Activated T-cell treated with anti-CD3 and anti-CD28 coated beads for 4 hours (primary cell): ENCODE results near the gene CMSS1.

Experiments used
- DNase-seq: peaks from one replicate; pipeline ENCODE4 v3.0.0-alpha.2; 2020

The CMSS1 gene

DNA sequence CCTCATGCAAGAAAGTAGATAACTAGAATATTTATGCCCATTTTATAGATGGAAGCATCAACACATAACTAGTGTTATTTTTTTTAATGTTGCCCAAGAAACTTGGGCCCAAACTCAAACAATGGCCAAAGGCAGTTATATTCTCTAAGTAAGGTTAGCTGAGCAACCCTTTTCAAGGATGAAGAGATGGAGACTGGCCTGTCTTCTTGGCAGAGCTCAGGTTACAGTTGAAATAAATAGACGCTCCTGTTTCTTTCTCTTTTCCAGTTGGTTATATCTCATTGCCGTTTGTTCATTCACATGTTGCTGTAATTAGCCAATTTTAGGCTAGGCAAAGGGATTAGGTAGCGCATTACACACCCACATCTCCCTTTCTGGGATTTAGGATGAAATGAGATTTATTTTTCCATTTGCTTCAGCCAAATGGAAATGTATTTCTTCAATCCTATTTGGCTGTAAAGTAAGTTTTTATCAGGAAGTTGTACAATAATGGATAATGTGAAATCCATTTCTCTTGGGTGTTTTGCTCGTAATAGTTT, 93.2 kb downstream of the CMSS1 start:
- no peak for DNase-seq

DNA sequence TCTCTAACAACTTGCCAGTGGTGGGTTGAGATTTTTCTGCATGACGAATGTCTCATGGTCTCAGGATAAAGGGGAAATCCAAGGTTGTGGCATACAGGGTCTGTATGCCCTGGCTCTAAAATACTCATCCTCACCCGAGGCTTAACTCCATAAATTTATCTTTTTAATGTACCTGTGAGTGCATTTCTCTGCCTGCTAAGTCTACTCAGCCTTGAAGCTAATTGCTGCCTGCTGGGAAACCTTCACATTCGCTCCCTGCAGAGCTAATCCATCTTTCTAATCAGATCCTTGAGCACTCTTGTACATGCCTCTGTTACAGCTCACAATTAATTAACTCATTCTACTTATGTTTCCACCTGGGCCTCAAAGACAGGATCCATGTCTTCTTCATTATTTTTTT, 93.8 kb downstream of the CMSS1 start:
- no peak for DNase-seq

DNA sequence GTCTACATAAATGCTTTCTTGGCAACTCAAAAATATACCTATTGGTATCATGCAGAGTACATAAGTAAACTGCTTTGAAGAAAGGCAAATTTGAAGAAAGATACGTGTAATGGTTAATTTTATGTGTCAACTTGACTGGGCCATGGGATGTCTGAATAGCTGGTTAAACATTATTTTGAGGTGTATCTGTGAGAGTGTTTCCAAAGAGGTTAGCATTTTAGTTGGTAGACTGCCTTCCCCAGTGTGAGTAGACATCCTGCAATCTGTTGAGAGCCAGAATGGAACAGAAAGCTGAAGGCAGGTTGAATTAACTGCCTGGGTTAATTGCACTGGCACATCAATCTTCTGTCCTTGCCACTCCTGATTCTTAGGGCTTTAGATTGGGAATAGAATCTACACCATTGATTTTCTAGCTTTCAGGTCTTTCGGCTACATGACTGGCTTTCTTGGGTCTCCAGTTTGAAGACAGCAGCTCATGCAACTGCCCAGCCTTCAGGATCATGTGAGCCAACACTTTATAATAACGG, 98.3 kb downstream of the CMSS1 start:
- no peak for DNase-seq

DNA sequence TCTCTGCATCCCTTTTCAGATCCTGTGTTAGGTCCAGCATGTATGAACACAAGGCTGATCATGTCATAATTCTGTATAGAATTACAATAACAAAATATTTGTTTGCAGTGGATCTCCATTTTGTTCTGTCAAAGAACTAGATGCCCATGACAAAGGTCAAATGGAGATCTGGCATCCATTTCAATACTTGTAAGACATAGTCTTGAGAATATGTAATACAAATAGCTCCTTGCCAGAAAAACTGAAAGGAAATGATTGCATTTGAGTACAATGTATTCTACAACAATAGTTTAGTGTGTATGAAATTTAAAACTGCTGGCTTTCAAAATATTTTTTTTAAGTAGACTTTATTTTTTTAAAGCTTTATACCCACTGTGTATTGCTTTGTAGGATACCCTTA, 101.1 kb downstream of the CMSS1 start:
- no peak for DNase-seq

DNA sequence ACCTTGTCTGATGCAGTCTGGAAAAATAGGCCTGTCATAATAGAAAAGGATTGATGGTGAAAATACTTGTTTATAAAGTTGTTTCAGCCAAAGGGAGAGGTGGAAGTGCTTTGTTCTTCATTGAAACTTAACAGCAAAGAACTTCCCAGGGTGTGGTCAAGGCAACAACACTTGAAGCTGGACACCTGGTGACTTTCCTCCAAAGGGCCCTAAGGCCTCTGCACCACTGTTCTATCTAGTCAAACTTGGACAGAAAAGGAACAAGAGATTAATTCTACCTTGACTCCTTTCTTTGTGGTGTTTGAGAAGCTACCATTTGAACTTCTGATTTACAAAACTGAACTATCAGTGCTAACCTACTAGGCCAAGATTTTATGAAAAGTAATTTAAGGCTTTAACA, 102.0 kb downstream of the CMSS1 start:
- DNase-seq = no peak

DNA sequence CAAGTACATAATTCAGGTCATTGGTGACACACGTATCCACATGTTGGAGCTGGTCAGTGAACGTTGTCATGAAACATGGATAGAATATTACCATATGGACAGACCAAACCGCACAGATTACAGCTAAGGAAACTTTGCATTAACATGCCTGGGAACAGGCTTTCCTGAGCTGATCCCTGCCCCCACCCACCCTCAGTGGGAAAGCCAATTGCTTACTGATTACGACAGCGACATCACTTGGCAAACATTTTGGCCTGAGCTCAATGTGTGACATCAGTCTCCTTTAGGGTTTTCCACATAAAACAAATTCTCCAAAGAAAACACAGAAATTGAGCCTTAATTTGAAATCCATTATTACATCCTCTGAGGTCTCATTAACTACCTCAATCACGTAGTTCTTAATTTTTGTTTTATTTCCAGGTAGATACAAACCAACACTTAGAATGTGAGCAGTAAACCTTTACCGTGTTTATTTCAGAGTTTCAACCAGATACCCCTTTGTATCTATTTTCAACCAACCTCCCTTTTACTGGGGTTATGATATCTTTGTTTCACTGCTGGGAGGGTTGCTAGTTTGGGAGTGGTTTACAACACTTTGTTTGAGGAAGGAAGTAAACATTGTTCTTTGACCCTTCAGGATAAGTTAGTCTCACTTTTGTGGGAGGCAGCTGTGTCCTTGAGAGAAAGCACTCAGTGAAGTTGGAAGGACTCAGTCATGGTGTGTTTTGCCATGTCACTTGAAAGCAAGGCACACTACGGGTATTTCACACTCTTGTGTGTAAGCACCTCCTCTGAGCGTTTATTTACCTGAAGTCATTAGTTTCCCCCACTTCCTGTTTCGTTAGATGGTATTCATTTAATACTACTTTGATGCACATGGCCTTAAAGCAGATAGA, 103.1 kb downstream of the CMSS1 start:
- no peak for DNase-seq

DNA sequence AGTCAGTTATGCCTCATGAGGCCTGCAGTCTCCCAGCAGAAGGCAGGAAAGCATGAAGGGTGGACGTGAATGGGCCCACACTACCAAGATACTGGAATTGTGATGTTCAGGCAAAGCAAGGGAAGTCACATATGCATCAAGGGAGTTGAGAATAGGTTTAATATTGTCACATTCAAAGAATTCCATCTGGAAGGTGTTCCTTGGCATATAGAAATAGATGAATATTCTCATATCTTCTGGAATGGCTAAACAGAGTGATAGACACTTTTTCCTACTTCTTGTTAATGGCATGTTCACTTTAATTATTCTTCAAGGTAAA, 103.7 kb downstream of the CMSS1 start:
- no peak for DNase-seq

DNA sequence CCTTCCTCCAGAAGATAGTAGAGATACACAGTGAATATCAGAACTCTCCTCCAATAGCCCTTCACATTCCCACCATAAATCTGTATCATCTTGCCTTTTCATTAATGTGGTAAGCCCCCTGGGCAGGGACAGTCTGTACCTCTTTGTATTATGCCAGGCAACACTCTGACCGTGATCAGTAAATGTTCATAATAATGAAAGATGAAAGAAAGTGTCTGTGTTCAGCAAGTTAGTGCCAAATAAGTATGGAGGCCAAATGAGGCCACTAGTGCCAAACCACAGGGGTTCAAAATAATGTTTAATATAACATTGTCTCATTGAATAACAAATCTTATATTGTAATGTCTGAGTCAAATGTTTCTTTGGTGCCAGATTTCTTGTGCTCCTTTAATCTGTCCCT, 104.3 kb downstream of the CMSS1 start:
- no peak for DNase-seq

DNA sequence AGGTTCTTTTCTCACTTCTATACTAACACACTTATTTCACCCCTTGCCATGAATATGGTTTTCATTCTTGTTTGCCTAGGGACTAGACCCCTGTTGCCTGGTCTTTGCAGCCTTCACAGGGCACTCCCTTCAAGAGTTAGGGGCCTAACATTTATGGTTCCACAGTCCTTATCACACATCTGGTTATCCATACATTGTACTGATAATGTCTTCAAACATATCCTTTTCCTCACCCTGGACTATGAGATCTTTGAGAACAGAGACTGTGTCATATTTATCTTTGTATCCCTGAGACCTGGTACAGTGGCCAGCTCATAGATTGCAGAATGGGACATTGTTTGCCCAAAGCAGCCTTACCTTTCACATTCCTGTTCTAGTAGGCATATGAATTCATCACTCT, 106.2 kb downstream of the CMSS1 start:
- DNase-seq = no peak

DNA sequence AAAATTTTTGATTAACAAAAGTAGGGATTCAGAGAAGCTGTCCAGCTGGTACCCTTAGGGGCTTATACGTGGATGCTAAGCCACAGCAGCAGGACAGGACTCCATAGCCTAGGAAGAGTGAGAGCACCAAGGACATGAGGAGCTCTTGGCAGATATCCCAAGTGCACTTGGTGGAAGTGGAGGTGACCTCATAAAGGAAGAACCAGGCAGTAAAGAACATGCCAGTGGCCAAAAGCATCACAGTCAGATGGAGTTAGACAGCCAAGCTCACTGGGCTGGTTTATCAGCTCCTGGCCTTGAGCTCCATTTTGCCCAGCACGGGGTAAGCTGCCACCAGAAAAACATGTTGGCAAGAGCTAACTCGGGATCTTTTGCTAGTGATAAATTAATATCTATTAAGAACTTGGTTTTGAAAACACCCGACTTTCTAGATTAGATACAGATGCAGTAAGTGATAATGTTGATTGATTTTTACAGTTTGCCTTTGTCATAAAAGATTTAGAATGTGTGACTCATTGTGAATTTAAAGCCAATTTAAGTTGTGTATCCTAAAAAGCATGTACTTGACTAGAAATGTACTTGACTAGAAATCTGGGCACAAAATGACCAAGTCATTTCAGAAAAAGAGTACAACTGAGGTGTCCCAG, 108.0 kb downstream of the CMSS1 start:
- DNase-seq = no peak

DNA sequence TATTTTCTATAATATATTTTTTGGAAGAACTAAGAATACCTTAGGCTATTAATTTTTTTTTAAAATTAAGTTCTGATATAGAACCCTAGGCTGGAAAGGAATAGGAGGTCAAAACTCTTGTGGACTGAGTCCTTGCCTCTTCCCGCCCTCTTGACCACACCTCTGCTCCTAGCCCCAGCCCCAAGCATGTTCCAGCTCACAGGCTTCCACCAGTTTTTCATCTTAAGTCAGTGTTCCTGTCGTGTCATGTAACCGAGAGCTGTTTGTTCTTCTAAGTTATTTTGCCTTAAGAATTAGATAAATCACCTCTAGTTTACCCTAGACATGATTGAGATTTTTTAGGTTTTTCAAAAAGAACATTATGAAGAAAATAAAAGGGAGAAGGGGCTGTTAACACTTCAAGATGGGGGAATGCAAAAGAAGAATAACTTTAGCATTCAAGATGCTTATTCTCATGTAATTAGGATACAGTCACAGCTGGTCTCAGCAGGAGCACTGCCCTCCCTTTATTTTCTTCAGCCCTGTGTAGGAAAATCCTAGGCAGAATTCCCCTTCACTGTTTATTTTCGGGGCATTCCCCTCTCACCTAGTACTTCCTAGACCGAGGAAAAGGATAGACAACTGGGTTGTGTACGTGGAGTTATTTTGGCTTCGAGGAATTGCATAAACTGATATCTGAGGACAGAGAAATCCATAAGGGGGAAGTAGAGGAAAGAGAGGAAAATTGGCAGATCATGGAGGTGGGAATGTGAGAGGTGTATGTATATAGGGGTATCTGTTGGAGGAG, 110.2 kb downstream of the CMSS1 start:
- no peak for DNase-seq

DNA sequence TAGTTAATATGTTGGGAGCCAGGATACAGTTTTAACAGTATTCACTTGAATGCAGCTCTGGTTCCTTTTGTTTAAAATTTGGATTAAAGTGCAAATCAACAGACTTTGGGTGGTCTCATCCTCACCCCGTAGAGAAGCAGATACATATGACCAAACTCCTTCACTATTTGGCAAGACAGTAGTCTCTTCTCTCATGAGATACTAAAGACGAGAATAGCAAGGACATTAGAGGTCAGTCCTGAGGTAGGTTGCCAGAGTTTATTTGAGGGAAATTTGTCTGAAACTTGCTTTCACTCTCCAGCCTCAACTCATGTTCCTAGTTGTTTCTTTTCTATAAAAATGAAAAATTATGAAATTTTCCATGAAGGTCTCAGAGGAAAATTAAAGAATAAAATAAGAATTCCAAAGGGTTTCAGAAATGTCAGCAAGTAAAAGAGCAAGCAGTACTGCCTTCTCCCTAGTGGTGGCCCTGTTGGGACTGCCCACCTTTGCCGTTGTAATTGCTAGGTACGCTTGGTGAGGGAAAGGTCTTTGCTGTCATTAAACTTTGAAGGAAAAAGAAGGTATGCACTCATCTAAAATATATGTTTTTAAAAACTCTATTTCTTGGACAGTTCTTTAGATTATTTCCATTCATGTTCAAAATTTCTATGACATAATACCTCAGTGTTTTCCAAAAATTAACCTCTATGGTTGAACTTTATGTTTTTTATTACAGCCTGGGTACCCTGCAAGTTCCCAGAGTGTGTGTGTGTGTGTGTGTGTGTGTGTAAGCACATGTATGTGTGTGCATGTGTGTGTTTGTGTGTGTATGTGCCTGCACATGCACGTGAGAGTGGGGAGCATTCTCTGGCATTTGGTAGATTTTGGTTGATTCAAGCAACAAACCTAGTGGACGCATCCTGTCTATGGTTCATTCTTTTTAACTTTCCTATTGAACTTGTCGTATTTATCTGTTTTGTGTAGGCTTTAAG, 111.4 kb downstream of the CMSS1 start:
- DNase-seq = no peak

DNA sequence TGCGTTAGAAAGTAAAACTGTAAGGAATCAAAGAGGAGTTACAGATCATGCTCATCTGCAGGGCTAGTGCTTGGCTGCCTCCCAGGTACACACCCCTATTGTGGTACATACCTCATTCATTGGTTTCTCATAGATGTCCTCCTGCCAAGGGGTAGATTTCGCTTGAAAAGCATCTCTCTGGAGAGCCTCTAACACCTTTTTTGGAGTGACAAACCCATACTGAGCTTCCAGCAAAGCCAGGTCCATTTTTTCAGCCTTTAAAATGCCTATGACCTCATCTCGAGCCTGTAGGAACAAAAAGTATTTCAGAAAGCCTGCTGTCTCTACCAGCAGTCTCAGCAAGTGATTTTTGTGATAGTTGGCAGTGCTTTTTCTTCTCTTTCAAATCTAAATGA, 112.1 kb downstream of the CMSS1 start:
- DNase-seq = no peak

DNA sequence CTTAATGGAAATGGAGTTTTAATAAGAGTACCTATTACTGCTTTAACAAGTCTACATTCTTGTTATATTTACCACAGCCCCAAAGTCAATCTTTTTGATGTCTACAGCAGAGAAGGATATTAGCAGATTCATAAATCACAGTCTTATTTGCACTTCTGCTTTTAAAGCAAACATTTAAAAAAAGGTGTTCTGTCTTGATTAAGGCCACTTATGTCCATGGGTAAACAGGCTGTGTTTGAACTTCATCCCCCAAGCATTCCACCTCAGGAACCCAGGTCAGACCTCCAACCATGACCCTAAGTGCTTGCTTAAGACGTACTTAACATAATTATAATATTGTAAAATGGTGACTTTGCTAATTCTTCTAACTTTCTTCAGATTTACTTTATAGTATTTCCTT, 113.4 kb downstream of the CMSS1 start:
- DNase-seq = no peak

DNA sequence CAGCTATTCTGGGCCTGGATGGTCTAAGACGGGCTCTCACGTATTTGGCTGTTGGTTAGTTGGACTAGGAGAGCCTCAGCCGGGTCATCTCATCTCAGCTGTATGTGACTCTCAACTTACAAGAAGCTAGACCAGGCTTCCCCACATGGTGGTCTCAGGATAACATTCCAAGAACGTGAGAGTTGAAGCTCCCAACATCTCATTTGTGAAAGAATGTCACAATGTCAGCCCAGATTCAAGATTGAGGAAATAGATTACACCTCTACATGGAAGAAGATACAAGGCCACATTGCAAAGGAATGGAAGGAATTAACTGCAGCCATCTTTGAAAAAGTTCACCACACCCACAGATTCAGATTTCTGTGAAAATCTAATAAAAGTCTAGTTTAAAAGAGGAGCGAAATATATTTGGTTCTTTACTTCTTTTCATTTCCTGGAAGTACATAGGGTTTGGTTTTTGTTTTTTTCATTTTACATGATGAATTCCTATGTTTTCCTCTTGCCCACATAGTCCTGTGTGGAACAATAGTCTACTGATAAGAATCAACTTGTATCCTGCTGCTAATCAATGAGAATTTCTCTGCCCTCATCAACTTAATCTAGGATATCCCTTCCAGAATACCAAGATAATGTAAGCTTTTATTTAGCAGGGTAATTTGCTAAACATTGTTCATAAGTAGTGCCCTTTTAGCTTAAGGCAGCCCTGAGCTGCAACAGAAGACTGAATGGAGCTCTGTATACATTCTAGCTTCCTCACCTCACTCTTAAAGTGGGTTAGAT, 116.5 kb downstream of the CMSS1 start:
- no peak for DNase-seq

DNA sequence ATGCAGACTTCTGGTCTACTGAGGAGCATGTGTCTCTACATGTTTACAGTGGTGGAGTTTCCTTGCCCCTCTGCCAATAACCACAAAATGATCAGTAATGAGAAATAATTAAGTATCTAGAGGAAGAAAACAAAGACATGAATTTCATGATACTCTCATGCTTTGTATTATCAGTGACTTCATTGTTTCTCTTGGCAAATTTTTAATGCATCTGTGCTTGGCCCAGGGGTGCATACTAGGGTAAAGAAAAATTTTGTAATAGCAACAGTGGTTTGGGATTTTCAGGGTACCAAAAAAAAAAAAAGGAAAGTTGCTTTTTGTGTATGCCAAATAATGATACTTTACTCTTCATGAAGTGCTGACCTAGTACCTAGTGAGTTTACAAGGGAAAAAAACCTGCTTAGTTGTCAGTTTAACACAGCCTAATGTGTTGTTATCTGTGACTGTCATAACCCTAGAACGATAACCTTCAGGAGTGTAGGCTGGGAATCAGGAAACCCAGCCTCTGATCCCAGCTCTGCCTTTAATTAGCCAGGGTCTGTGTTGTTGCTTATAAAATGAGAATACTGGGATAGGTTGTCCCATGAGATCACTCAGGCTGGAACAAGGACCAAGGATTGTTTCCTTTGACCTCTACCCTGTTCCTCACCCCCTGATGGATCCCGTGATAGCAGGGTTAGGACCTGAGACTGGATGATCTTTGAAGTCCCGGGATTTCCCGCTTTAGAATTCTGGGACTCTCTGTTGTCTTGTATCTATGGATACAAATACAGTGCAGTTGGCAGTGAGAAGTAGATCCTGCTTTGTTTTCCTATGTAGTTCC, 117.5 kb downstream of the CMSS1 start:
- no peak for DNase-seq

DNA sequence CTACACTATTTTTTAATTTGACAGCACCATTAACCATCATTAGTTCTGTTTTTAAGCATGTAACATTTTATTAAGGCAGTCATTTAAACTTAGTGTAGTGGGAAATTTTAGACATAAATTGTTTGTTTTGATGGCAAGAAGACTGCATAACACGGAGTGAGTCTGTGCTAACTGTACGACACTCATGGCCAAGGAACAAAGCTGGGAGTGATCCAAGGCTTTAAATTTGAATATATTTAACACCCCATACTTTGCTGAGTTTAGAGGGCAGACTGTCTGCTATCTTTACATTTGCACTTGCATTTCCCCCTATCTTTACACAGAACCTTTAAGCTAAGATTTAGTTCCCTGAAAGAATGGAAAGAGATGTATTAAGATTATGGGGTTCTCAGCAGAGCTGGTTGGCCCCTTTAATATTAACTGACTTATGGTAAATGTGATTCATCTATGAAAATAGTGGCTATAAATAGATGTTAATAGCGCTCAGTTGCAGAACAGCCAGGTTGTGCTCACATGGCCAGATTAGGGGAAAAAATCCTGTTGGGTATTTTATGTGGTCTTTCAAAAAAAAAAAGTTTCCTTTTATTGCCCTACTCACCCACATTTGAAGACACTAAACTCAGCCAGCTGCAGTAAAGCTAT, 120.7 kb downstream of the CMSS1 start:
- no peak for DNase-seq

DNA sequence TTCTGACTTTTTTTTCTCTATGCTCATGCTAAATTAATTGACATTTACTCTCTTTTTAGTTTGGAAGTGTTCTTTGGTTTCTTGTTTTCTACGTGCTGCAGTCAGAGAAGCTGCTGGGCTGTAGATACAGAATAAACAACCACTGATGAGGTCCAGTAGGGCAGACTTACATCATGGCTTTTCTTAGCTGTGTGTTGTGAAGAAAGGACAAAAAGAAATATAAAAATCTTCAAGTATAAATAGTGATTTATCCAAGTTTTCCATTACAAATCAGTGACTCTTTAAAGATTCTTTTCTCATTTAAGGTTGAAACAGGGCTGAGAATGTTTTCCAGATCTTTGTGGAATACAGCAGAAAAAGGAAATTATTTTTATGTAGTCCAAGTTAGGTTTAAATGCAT, 122.2 kb downstream of the CMSS1 start:
- DNase-seq = no peak

DNA sequence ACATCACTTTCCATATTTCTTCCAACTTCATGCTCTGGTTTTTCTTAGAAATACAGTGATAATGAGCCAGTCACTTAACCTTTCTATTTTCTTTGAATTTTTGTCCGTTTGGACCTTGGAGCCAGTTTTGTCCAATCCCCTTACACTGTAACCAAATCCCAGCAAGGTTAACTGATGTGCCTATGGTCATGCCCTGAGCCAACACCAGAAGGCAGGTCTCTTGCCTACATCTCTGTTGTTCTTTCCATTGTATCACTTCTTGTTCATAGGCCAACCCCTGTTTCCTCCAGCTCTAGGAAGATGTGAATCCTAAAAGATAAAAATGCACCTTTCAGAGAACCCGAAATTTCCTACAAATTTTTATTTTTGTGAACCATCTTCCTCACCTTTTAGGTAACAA, 122.7 kb downstream of the CMSS1 start:
- no peak for DNase-seq

DNA sequence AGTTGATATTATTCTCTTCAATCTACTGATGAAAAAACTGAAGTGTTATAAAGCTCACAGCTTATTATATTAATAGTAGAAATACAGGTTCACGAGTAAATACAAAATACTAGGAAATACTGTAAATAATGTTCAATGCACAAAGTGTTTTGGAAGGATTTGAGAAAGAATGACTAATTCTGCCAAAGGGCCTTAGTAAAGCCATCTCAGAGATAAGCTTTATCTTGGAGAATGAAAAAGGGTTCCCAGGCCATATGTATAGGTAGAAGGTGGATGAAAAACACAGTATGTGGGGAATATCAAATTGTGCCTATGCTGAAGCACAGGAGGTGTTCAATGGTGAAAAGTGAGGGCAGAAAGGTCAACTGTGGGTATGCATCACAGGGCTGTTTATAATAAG, 123.5 kb downstream of the CMSS1 start:
- DNase-seq = no peak
